ENCODE measurements around the gene DPM3.

DPM3 gene

DNA sequence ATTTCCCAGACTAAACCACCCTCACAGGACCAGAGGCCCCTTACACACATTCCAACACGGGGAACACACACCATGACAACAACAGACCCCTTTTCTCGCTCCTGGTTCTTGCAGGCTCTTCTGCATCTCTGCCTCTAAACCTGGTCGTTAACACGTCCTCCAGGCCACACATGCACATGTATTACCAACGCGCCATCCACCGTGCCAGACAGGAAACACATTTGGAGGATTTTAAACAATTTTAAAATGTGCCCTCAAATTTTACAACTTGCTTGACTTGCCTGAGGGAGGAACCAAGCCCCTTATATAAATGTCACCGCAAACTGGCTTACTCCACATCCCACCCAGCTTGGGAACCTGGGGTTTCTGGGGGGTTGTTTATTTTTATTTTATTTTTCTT, 29.5 kb downstream of the DPM3 start:
- DNase-seq (ENCODE audit: low read depth) = no peak
- no peak for TF ChIP-seq CTCF (conservative IDR thresholded peaks at IDR 0.05; ENCODE audit: control insufficient read depth, insufficient read depth, low read depth, low read length)
- no peak overlapping the region for H3K4me3 ChIP-seq (ENCODE audit: control insufficient read depth, low read depth, low read length)

- no peak overlapping the region for H3K4me3 ChIP-seq (ENCODE audit: control insufficient read depth, low read depth, low read length)
- no peak for TF ChIP-seq CTCF (conservative IDR thresholded peaks at IDR 0.05; ENCODE audit: control insufficient read depth, insufficient read depth, low read depth, low read length)
- DNase-seq (ENCODE audit: low read depth) = no peak
Observed at GRCh38 chr1:155110381-155110780, 29.9 kb downstream of the DPM3 start.

- H3K4me3 ChIP-seq (ENCODE audit: control insufficient read depth, low read depth, low read length) = no peak overlapping the region
- no peak for DNase-seq (ENCODE audit: low read depth)
- no peak for TF ChIP-seq CTCF (conservative IDR thresholded peaks at IDR 0.05; ENCODE audit: control insufficient read depth, insufficient read depth, low read depth, low read length)
Observed at GRCh38 chr1:155108296-155108695, 32.0 kb downstream of the DPM3 start.

- no peak for TF ChIP-seq CTCF (conservative IDR thresholded peaks at IDR 0.05; ENCODE audit: control insufficient read depth, insufficient read depth, low read depth, low read length)
- no peak overlapping the region for H3K4me3 ChIP-seq (ENCODE audit: control insufficient read depth, low read depth, low read length)
- no peak for DNase-seq (ENCODE audit: low read depth)
Observed at GRCh38 chr1:155107309-155108264, 32.7 kb downstream of the DPM3 start.

DNA sequence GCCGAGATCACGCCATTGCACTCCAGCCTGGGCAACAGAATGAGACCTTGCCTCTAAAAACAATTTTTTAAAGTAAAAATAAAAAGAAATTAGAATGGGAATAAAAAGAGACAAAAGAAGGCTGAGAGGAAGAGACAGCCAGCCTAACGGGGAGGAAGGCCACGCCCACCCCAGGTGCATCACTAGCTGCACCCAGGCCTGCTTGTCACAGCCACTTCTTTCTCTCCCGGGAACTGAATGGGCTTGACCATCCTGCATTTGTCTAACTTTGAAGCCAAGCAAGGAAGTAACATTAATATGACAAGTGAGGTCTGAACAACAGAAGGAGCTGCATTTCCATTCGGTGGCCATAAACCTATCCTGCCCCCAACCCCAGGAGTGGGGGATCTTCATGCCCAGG, 33.5 kb downstream of the DPM3 start:
- TF ChIP-seq CTCF (conservative IDR thresholded peaks at IDR 0.05; ENCODE audit: control insufficient read depth, insufficient read depth, low read depth, low read length) = no peak
- H3K4me3 ChIP-seq (ENCODE audit: control insufficient read depth, low read depth, low read length) = no peak overlapping the region
- no peak for DNase-seq (ENCODE audit: low read depth)

- DNase-seq (ENCODE audit: low read depth) = peak; percentile 25
- TF ChIP-seq CTCF (conservative IDR thresholded peaks at IDR 0.05; ENCODE audit: control insufficient read depth, insufficient read depth, low read depth, low read length) = no peak
- no peak overlapping the region for H3K4me3 ChIP-seq (ENCODE audit: control insufficient read depth, low read depth, low read length)
Observed at GRCh38 chr1:155105604-155106011, 34.7 kb downstream of the DPM3 start.

All from fibroblast of mammary gland (primary cell).